Liver (tissue), 9 donors: ENCODE measurements around the gene GPC1. TPM values are rescaled to one million over a fixed set of nuclear protein-coding genes. Genes with fewer than 3 reads are reported as not detected.
A peak's percentile ranks its signal among the peaks of the same experiment; 100 is the strongest.

Experiments used
- DNase-seq: peaks from one replicate; pipeline ENCODE4 v3.0.0-alpha.2; 2017; ENCODE audit warnings: low spot score
- H3K27ac ChIP-seq, 2 donors: one replicate each; pipeline ENCODE4 v1.7.0; 2013; ENCODE audit warnings: inconsistent platforms in 2 of 2, low read length in 2 of 2, control low read depth in 1 of 2, low read depth in 1 of 2, mild to moderate bottlenecking in 1 of 2
- H3K27me3 ChIP-seq, 4 donors: one replicate each; pipeline versions ENCODE4 v1.6.1 to v1.7.0; 2013; ENCODE audit warnings: low read length in 3 of 4, inconsistent platforms in 1 of 4, mild to moderate bottlenecking in 1 of 4, moderate library complexity in 1 of 4; ENCODE audit not compliant: control insufficient read depth in 4 of 4, insufficient read depth in 4 of 4
- H3K36me3 ChIP-seq, 4 donors: one replicate each; pipeline versions ENCODE4 v1.6.1 to v1.7.0; 2013; ENCODE audit warnings: low read length in 3 of 4, mild to moderate bottlenecking in 3 of 4, low read depth in 1 of 4, moderate library complexity in 1 of 4; ENCODE audit not compliant: control insufficient read depth in 4 of 4, insufficient read depth in 3 of 4
- H3K4me1 ChIP-seq, 4 donors: one replicate each; pipeline versions ENCODE4 v1.6.1 to v1.7.0; 2013; ENCODE audit warnings: low read length in 3 of 4, mild to moderate bottlenecking in 3 of 4, moderate library complexity in 1 of 4; ENCODE audit not compliant: control insufficient read depth in 4 of 4, insufficient read depth in 4 of 4
- H3K4me3 ChIP-seq, 3 donors: one replicate each; pipeline versions ENCODE4 v1.6.1 to v1.7.0; 2013; ENCODE audit warnings: low read length in 3 of 3, control low read depth in 1 of 3, low read depth in 1 of 3, mild to moderate bottlenecking in 1 of 3
- H3K9ac ChIP-seq, 2 donors: one replicate each; pipeline ENCODE4 v1.7.0; 2013; ENCODE audit warnings: low read length in 2 of 2, mild to moderate bottlenecking in 2 of 2, moderate library complexity in 2 of 2, control low read depth in 1 of 2, low read depth in 1 of 2
- H3K9me3 ChIP-seq, 4 donors: one replicate each; pipeline versions ENCODE4 v1.6.1 to v1.7.0; 2013; ENCODE audit warnings: low read length in 3 of 4; ENCODE audit not compliant: control insufficient read depth in 4 of 4
- FOXA1 ChIP-seq: IDR thresholded peaks from 2 replicates; pipeline ENCODE4 v1.6.1; 2016; ENCODE audit warnings: antibody characterized with exemption
- RAD21 ChIP-seq, 2 donors: IDR thresholded peaks; 2 replicates each; pipeline ENCODE4 v1.6.1; 2016; ENCODE audit warnings: antibody characterized with exemption in 2 of 2, mild to moderate bottlenecking in 2 of 2
- RXRA ChIP-seq, 2 donors: IDR thresholded peaks; 2 replicates each; pipeline ENCODE4 v1.6.1; 2017 to 2018; ENCODE audit warnings: antibody characterized with exemption in 2 of 2, mild to moderate bottlenecking in 1 of 2
- TAF1 ChIP-seq: conservative IDR thresholded peaks from 2 replicates; pipeline ENCODE4 v1.6.1; 2016; ENCODE audit warnings: antibody characterized with exemption, mild to moderate bottlenecking
- ZBTB33 ChIP-seq: IDR thresholded peaks from 2 replicates; pipeline ENCODE4 v1.6.1; 2016; ENCODE audit warnings: antibody characterized with exemption
- WGBS: extraction: QIAGEN DNeasy Blood & Tissue Kit; methylation state at CpG from one replicate; pipeline ENCODE4 v1.1.7; 2013; 5-methylcytosine and 5-hydroxymethylcytosine counted together
- polyA plus RNA-seq, 2 donors: library from polyadenylated mRNA; stranded (reverse) in 1 of 2; unstranded in 1 of 2; fragments of 200-250 nt in 1 of 2; fragments of >200 nt in 1 of 2; fragmentation: Nextera tagmentation in 1 of 2; extraction: Ambion mirVana in 1 of 2; gene quantifications; one replicate each; pipeline versions ENCODE4 v1.2.1 to v1.2.3, GENCODE V29; 2013 to 2015
- total RNA-seq, 2 donors: library from RNA; depleted of rRNA; stranded (reverse); fragments of >200 nt; gene quantifications; one replicate each; pipeline ENCODE4 v1.2.3, GENCODE V29; 2014
- TF ChIP-seq, protein P1 (sequence below): IDR thresholded peaks from 2 replicates; pipeline ENCODE4 v1.6.1; 2016; ENCODE audit warnings: antibody characterized with exemption
- TF ChIP-seq, protein P2 (sequence below): IDR thresholded peaks from 2 replicates; pipeline ENCODE4 v1.6.1; 2016; ENCODE audit warnings: antibody characterized with exemption
- TF ChIP-seq, protein P3 (sequence below): IDR thresholded peaks from 2 replicates; pipeline ENCODE4 v1.6.1; 2016; ENCODE audit warnings: antibody characterized with exemption, mild to moderate bottlenecking
- donor health status: healthy.
- donor health status: healthy.
- donor health status: healthy.
- donor health status: healthy.
- donor health status: healthy.

GPC1 gene
- total and polyA plus RNA-seq, 4 donors = 3.2 to 41.0 (median 9.1) TPM

DNA sequence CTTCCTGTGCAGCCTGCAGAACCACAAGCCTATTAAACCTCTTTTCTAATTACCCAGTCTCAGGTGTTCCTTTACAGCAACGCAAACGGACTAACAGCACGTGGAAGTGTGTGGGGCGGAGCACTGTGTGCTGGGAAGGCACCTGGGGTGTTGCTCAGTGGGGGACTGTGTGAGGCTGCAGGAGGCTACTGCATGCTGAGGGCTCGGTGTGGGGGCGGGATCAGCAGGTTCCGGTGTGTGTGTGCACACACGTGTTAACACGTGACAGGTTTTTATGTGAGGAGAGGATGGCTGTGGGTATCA lies 63.4 kb downstream of the GPC1 start (continued):
- TF ChIP-seq ZBTB33 = no peak
- TF ChIP-seq, protein P1, sequence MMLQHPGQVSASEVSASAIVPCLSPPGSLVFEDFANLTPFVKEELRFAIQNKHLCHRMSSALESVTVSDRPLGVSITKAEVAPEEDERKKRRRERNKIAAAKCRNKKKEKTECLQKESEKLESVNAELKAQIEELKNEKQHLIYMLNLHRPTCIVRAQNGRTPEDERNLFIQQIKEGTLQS = no peak
- no peak for TF ChIP-seq RXRA (IDR thresholded peaks at IDR 0.05)
- TF ChIP-seq RAD21 (IDR thresholded peaks at IDR 0.05) = no peak

DNA sequence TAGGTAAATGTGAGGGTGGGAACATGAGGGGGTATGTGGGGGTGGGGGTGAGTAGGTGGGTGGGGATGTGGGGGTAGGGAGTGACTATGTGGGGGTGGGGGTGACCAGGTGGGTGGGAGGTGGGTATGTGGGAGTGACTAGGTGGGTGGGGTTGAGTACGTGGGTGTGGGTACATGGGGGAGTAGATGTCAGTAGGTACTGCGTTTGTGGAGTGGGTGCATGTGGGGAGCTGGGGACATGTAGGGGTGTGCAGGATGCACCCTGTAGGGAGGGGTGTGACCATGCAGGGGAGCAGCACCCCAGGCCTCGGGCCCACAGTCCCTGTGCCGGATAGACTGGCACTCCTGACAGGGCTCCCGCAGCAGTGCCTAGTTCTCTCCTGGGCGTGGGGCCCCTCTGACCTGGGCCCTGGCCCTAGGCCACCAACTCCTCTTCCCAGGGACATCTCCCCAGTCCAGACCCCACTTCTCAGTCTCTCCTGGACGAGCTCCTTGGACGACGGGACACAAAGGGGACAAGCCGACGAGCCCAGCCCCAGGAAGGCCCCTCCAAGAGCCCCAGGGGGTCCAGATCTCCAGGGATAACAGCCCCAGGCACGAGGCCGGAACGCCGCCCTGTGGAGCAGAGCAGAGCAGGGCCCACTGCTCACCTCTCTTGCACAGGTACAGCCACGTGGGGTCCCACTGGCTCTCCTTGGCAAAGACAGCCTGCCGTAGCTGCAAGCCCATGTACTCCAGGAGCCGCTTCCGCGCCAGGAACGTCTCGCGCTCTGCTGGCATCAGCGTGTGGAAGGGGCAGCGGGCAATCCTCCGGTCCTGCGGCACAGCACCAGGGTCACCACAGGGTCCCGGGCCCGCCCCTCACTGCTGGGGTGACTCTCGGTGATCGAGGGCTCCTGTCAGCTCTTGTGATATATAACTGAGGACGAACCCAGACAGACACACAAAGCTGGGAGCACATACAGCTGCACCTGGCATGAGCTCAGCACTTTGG lies 64.1 kb downstream of the GPC1 start:
- WGBS = 97% methylated on average over 32 of the region's 32 CpGs

GRCh38 chr2:240500561-240501423 lies 65.3 kb downstream of the GPC1 start:
- no peaks in the 10 kb centered on the region for H3K9me3 ChIP-seq
- H3K27ac ChIP-seq = no peak overlapping the region
- no peaks in the 10 kb centered on the region for H3K4me1 ChIP-seq
- peak; percentile 24 for DNase-seq
- H3K4me3 ChIP-seq = no peak overlapping the region
- H3K9ac ChIP-seq = no peak overlapping the region
- 97% methylated on average over 24 of the region's 24 CpGs for WGBS
- peaks cover 0 to 21% (median 5%) of the 10 kb centered on the region in 4 donors for H3K36me3 ChIP-seq
- no peaks in the 10 kb centered on the region for H3K27me3 ChIP-seq
- no peak for TF ChIP-seq FOXA1
- TF ChIP-seq, protein P1 = no peak

More for the DNA sequence above, 64.1 kb downstream of the GPC1 start:
- Histone ChIP-seq H3K27me3 (no peaks in the 10 kb centered on the region), H3K9me3 (no peaks in the 10 kb centered on the region), H3K9ac (no peak overlapping the region), H3K4me1 (no peaks in the 10 kb centered on the region), H3K4me3 (no peak overlapping the region), H3K36me3 (peaks cover 0 to 21% (median 5%) of the 10 kb centered on the region in 4 donors), H3K27ac (no peak overlapping the region)
- TF ChIP-seq, protein P2, sequence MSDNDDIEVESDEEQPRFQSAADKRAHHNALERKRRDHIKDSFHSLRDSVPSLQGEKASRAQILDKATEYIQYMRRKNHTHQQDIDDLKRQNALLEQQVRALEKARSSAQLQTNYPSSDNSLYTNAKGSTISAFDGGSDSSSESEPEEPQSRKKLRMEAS = no peak
- peak; percentile 23 for DNase-seq

- peak; percentile 22 for DNase-seq
- H3K9me3 ChIP-seq = no peaks in the 10 kb centered on the region
- WGBS = 94% methylated on average over 13 of the region's 13 CpGs
- no peak overlapping the region for H3K27ac ChIP-seq
- H3K27me3 ChIP-seq = no peaks in the 10 kb centered on the region
- no peak overlapping the region for H3K4me3 ChIP-seq
- H3K4me1 ChIP-seq = no peaks in the 10 kb centered on the region
- H3K36me3 ChIP-seq = peaks cover 0 to 18% (median 5%) of the 10 kb centered on the region in 4 donors
- no peak overlapping the region for H3K9ac ChIP-seq
- TF ChIP-seq, protein P3, sequence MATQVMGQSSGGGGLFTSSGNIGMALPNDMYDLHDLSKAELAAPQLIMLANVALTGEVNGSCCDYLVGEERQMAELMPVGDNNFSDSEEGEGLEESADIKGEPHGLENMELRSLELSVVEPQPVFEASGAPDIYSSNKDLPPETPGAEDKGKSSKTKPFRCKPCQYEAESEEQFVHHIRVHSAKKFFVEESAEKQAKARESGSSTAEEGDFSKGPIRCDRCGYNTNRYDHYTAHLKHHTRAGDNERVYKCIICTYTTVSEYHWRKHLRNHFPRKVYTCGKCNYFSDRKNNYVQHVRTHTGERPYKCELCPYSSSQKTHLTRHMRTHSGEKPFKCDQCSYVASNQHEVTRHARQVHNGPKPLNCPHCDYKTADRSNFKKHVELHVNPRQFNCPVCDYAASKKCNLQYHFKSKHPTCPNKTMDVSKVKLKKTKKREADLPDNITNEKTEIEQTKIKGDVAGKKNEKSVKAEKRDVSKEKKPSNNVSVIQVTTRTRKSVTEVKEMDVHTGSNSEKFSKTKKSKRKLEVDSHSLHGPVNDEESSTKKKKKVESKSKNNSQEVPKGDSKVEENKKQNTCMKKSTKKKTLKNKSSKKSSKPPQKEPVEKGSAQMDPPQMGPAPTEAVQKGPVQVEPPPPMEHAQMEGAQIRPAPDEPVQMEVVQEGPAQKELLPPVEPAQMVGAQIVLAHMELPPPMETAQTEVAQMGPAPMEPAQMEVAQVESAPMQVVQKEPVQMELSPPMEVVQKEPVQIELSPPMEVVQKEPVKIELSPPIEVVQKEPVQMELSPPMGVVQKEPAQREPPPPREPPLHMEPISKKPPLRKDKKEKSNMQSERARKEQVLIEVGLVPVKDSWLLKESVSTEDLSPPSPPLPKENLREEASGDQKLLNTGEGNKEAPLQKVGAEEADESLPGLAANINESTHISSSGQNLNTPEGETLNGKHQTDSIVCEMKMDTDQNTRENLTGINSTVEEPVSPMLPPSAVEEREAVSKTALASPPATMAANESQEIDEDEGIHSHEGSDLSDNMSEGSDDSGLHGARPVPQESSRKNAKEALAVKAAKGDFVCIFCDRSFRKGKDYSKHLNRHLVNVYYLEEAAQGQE = no peak
- no peak for TF ChIP-seq TAF1
Observed at GRCh38 chr2:240501531-240501991, 66.1 kb downstream of the GPC1 start.
